ENCODE results near the gene MTRR. TPM values are rescaled to one million over a fixed set of nuclear protein-coding genes. Genes with fewer than 3 reads are reported as not detected.

MTRR gene
- total and polyA plus RNA-seq, 2 of the 4 experiments (the other 2 are of a cell fraction) = 33.2 to 33.5 TPM

DNA sequence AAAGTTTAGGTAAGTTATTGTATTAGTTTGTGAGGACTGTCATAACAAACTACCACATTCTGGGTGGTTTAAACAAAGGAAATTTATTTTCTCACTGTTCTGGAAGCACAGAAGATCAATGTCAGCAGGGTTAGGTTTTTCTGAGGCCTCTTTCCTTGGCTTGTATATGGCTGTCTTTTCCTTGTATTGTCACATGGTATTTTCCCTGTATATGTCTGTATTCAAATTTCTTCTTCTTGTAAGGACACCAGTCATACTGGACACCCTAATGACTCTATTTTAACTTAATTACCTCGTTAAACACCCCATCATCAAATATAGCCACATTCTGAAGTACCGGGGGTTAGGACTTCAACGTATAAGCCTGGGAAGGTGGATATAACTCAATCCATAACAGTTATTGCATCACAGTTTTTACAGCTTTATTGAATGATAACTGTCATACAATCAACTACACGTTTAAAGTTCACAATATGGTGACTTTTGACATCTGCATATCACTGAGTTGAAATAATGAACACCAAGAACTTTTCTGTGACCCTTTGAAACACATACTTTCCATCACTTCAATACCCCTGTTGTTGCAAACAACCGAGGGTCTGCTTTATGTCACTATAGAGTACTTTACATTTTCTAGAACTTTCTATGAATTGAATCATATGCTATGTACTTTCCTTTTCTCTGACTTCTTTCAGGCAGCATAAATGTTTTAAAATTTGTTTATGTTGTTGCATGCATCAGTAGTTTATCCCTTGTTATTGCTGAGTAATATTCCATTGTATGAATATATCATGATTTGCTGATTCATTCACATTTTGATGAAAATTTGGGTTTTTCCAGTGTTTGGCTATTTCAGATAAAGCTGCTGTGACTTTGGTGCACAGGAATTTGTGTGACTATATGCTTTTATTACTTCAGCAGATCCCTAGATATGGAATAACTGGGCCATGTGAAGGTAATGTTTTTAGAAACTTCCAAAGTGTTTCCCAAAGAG is 48.5 kb downstream of the MTRR start:
- DNase-seq (no peak), ATAC-seq (ENCODE audit: low read depth) (no peak)
- no TSS peak for BruUV-seq (replicated peaks)
- H3K14ac ChIP-seq (replicated peaks; ENCODE audit: low read depth, low read length) = no peak overlapping the region
- intact Hi-C loops (cut with micrococcal nuclease) = no loop called here
- H3K9me3 ChIP-seq (ENCODE audit: control insufficient read depth, insufficient read depth, low read length) = no peaks in the 10 kb centered on the region
- H3K27me3 ChIP-seq (ENCODE audit: control insufficient read depth, insufficient read depth, low read length) = no peaks in the 10 kb centered on the region; the same call in 1 of the 2 replicates
- no peak overlapping the region for H3K23ac ChIP-seq (ENCODE audit: low read depth, low read length)
- no peak overlapping the region for H3K4me2 ChIP-seq (ENCODE audit: low read depth, low read length)
- no peak overlapping the region for H3K27ac ChIP-seq (ENCODE audit: insufficient read depth, low read length)
- dilution Hi-C loops (cut with HindIII; ENCODE audit: low sequenced_read_pairs, unreplicated experiment) = no loop called here
- H2AK5ac ChIP-seq (ENCODE audit: low read depth, low read length) = no peak overlapping the region
- H2BK5ac ChIP-seq (ENCODE audit: low read depth, low read length, poor library complexity, severe bottlenecking) = no peak overlapping the region
- H4K5ac ChIP-seq (ENCODE audit: low read depth, low read length) = no peak overlapping the region
- H2BK15ac ChIP-seq (ENCODE audit: low read depth, low read length) = no peak overlapping the region
- no peaks in the 10 kb centered on the region for H3K36me3 ChIP-seq (ENCODE audit: control insufficient read depth, insufficient read depth, low read length)
- no peak overlapping the region for H4K91ac ChIP-seq (ENCODE audit: insufficient read depth, low read depth, low read length)
- no peak overlapping the region for H3K18ac ChIP-seq (ENCODE audit: low read depth, low read length)
- ChIA-PET CTCF (no interaction called here), POLR2A (ENCODE audit: unreplicated experiment) (interaction anchor here (0.6 kb wide), 1 partner anchor 9 kb away, joined by 4 read pairs; no protein-coding TSS in a partner anchor)
- in situ Hi-C loops (cut with MboI; ENCODE audit: low sequenced_read_pairs) = no loop called here
- H4K8ac ChIP-seq (ENCODE audit: low read depth in 2 of 2, low read length in 2 of 2) = no peak overlapping the region
- no peaks in the 10 kb centered on the region for H3K79me1 ChIP-seq (ENCODE audit: low read depth in 1 of 2, low read length in 2 of 2)
- TF ChIP-seq, protein P1, sequence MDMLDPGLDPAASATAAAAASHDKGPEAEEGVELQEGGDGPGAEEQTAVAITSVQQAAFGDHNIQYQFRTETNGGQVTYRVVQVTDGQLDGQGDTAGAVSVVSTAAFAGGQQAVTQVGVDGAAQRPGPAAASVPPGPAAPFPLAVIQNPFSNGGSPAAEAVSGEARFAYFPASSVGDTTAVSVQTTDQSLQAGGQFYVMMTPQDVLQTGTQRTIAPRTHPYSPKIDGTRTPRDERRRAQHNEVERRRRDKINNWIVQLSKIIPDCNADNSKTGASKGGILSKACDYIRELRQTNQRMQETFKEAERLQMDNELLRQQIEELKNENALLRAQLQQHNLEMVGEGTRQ (IDR thresholded peaks at IDR 0.05; ENCODE audit: low read depth, low read length) = no peak
- TF ChIP-seq MAFK (IDR thresholded peaks at IDR 0.05; ENCODE audit: low read depth, low read length) (peak; percentile 39; the same call in 1 of the 2 replicates), POLR2A (IDR thresholded peaks at IDR 0.05; ENCODE audit: low read depth, low read length) (no peak), CHD1 (IDR thresholded peaks at IDR 0.05; ENCODE audit: low read depth, low read length) (no peak), NFE2L2 (IDR thresholded peaks at IDR 0.05; ENCODE audit: low read depth, low read length) (no peak), FOS (IDR thresholded peaks at IDR 0.05; ENCODE audit: low read depth, low read length) (no peak), RAD21 (IDR thresholded peaks at IDR 0.05; ENCODE audit: low read length) (no peak), RFX5 (IDR thresholded peaks at IDR 0.05; ENCODE audit: low read depth, low read length) (no peak), SMC3 (IDR thresholded peaks at IDR 0.05; ENCODE audit: low read depth, low read length) (no peak), CEBPB (IDR thresholded peaks at IDR 0.05; ENCODE audit: low read depth, low read length) (0 out of 2 replicates have a peak, but pooled peaks have one; percentile 17), BHLHE40 (IDR thresholded peaks at IDR 0.05; ENCODE audit: low read depth, low read length) (no peak)
- TF ChIP-seq, protein P2, sequence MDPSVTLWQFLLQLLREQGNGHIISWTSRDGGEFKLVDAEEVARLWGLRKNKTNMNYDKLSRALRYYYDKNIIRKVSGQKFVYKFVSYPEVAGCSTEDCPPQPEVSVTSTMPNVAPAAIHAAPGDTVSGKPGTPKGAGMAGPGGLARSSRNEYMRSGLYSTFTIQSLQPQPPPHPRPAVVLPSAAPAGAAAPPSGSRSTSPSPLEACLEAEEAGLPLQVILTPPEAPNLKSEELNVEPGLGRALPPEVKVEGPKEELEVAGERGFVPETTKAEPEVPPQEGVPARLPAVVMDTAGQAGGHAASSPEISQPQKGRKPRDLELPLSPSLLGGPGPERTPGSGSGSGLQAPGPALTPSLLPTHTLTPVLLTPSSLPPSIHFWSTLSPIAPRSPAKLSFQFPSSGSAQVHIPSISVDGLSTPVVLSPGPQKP (IDR thresholded peaks at IDR 0.05; ENCODE audit: borderline replicate concordance, low read depth, low read length) = no peak
- TF ChIP-seq, protein P3, sequence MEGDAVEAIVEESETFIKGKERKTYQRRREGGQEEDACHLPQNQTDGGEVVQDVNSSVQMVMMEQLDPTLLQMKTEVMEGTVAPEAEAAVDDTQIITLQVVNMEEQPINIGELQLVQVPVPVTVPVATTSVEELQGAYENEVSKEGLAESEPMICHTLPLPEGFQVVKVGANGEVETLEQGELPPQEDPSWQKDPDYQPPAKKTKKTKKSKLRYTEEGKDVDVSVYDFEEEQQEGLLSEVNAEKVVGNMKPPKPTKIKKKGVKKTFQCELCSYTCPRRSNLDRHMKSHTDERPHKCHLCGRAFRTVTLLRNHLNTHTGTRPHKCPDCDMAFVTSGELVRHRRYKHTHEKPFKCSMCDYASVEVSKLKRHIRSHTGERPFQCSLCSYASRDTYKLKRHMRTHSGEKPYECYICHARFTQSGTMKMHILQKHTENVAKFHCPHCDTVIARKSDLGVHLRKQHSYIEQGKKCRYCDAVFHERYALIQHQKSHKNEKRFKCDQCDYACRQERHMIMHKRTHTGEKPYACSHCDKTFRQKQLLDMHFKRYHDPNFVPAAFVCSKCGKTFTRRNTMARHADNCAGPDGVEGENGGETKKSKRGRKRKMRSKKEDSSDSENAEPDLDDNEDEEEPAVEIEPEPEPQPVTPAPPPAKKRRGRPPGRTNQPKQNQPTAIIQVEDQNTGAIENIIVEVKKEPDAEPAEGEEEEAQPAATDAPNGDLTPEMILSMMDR (conservative IDR thresholded peaks at IDR 0.05; ENCODE audit: low read depth, low read length) = no peak
- H2BK120ac ChIP-seq (ENCODE audit: low read depth, low read length) = no peak overlapping the region
- no peak overlapping the region for H3K4ac ChIP-seq (ENCODE audit: low read depth, low read length)
- no peak overlapping the region for H3K4me3 ChIP-seq (ENCODE audit: insufficient read depth, low read depth, low read length)
- no peaks in the 10 kb centered on the region; the same call in 1 of the 2 replicates for H3K9me1 ChIP-seq (ENCODE audit: insufficient read depth, low read length)
- H4K20me1 ChIP-seq (ENCODE audit: insufficient read depth, low read length) = no peaks in the 10 kb centered on the region
- H3K56ac ChIP-seq (ENCODE audit: extremely low read depth, insufficient read depth, low read length) = no peak overlapping the region
- H2AFZ ChIP-seq (replicated peaks; ENCODE audit: low read length, poor library complexity) = no peak overlapping the region
- H2BK20ac ChIP-seq (ENCODE audit: low read depth, low read length) = no peak overlapping the region
- no peak overlapping the region for H2AK9ac ChIP-seq (replicated peaks; ENCODE audit: low read depth, low read length, poor library complexity)
- H3K9ac ChIP-seq (ENCODE audit: low read depth, low read length) = no peak overlapping the region
- WGBS, 2 experiments (ENCODE audit: extremely low coverage in 2 of 2, insufficient read length in 1 of 2) = no CpG with 5 or more reads among the region's 5 CpGs
- no peaks in the 10 kb centered on the region for H3K4me1 ChIP-seq (ENCODE audit: control insufficient read depth, insufficient read depth, low read length)
